HL-60 (cell line): Measurements from ENCODE around the gene MYO1D.

Experiments
- DNase-seq, 2 experiments: peaks; one replicate each; pipeline ENCODE4 v3.0.0-alpha.2; 2010 to 2020; ENCODE audit warnings: low read depth in 1 of 2, low spot score in 1 of 2
- H3K27ac ChIP-seq: fragments of 250-450 bp; sonication (Bioruptor Pico); replicated peaks from 2 replicates; pipeline ENCODE4 v1.5.1; 2020; ENCODE audit warnings: mild to moderate bottlenecking, moderate library complexity
- H3K27me3 ChIP-seq: fragments of 250-450 bp; sonication (Bioruptor Pico); 2 replicates; pipeline ENCODE4 v1.5.1; 2021; ENCODE audit warnings: mild to moderate bottlenecking, moderate library complexity; ENCODE audit not compliant: insufficient read depth, poor library complexity, severe bottlenecking
- H3K4me3 ChIP-seq: replicated peaks from 2 replicates; pipeline ENCODE4 v1.5.1; 2011; ENCODE audit warnings: mild to moderate bottlenecking, control low read depth, low read length; ENCODE audit not compliant: insufficient read depth
- CTCF ChIP-seq: IDR thresholded peaks from one replicate; pipeline ENCODE4 v1.5.1; 2011; ENCODE audit warnings: low read length, control low read depth, inconsistent platforms; ENCODE audit not compliant: insufficient read depth
- GABPA ChIP-seq: IDR thresholded peaks from 2 replicates; pipeline ENCODE4 v1.6.1; 2012; ENCODE audit warnings: low read depth
- POLR2AphosphoS5 ChIP-seq: IDR thresholded peaks from 2 replicates; pipeline ENCODE4 v1.6.1; 2012; ENCODE audit warnings: low read depth
- SPI1 ChIP-seq: IDR thresholded peaks from 2 replicates; pipeline ENCODE4 v1.6.1; 2012; ENCODE audit warnings: low read depth, mild to moderate bottlenecking, borderline replicate concordance
- TF ChIP-seq, protein P1 (sequence below): IDR thresholded peaks from 2 replicates; pipeline ENCODE4 v1.6.1; 2012; ENCODE audit warnings: low read depth; ENCODE audit not compliant: insufficient replicate concordance

The MYO1D gene

GRCh38 chr17:32783602-32784001 is 93.3 kb downstream of the MYO1D start:
- H3K27ac ChIP-seq, result no peak overlapping the region
- H3K4me3 ChIP-seq, result no peak overlapping the region
- TF ChIP-seq CTCF (peak; percentile 38), GABPA (no peak)
- H3K27me3 ChIP-seq, result peaks cover 1% of the 10 kb centered on the region
- peak in 1 of 2 experiments; percentile 1 for DNase-seq

GRCh38 chr17:32780721-32781120 is 96.2 kb downstream of the MYO1D start:
- H3K27ac ChIP-seq, result no peak overlapping the region
- peaks cover 2% of the 10 kb centered on the region for H3K27me3 ChIP-seq
- H3K4me3 ChIP-seq, result no peak overlapping the region
- TF ChIP-seq POLR2AphosphoS5 (no peak), SPI1 (no peak)
- DNase-seq, result no peak

GRCh38 chr17:32777922-32778321 is 99.0 kb downstream of the MYO1D start:
- no peak for TF ChIP-seq CTCF
- TF ChIP-seq SPI1, result no peak
- no peak for TF ChIP-seq GABPA
- no peak for TF ChIP-seq POLR2AphosphoS5
- TF ChIP-seq, protein P1, sequence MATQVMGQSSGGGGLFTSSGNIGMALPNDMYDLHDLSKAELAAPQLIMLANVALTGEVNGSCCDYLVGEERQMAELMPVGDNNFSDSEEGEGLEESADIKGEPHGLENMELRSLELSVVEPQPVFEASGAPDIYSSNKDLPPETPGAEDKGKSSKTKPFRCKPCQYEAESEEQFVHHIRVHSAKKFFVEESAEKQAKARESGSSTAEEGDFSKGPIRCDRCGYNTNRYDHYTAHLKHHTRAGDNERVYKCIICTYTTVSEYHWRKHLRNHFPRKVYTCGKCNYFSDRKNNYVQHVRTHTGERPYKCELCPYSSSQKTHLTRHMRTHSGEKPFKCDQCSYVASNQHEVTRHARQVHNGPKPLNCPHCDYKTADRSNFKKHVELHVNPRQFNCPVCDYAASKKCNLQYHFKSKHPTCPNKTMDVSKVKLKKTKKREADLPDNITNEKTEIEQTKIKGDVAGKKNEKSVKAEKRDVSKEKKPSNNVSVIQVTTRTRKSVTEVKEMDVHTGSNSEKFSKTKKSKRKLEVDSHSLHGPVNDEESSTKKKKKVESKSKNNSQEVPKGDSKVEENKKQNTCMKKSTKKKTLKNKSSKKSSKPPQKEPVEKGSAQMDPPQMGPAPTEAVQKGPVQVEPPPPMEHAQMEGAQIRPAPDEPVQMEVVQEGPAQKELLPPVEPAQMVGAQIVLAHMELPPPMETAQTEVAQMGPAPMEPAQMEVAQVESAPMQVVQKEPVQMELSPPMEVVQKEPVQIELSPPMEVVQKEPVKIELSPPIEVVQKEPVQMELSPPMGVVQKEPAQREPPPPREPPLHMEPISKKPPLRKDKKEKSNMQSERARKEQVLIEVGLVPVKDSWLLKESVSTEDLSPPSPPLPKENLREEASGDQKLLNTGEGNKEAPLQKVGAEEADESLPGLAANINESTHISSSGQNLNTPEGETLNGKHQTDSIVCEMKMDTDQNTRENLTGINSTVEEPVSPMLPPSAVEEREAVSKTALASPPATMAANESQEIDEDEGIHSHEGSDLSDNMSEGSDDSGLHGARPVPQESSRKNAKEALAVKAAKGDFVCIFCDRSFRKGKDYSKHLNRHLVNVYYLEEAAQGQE, result no peak
- Histone ChIP-seq H3K27ac (no peak overlapping the region), H3K4me3 (no peak overlapping the region), H3K27me3 (peaks cover 2% of the 10 kb centered on the region)
- DNase-seq, result no peak

DNA sequence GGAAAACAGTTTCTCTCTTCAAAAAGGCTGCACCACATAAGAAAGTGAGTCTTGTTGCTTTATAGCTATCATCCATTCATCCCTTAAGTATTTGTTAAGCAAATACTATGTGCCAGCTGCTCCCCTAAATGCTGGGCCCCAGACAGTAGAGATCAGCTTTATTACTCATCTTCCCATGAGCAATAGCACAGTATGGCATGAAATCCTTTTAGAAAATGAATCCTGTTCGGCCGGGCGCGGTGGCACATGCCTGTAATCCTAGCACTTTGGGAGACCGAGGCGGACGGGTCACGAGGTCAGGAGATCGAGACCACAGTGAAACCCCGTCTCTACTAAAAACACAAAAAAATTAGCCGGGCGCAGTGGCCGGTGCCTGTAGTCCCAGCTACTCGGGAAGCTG is 99.5 kb downstream of the MYO1D start:
- H3K27ac ChIP-seq, result no peak overlapping the region
- no peak for DNase-seq
- H3K4me3 ChIP-seq, result no peak overlapping the region
- H3K27me3 ChIP-seq, result peaks cover 2% of the 10 kb centered on the region
- no peak for TF ChIP-seq SPI1
- TF ChIP-seq POLR2AphosphoS5, result no peak
- TF ChIP-seq CTCF, result no peak
- TF ChIP-seq GABPA, result no peak
- TF ChIP-seq, protein P1, result no peak
